ENCODE results near the gene TRAPPC10.

The TRAPPC10 gene

DNA sequence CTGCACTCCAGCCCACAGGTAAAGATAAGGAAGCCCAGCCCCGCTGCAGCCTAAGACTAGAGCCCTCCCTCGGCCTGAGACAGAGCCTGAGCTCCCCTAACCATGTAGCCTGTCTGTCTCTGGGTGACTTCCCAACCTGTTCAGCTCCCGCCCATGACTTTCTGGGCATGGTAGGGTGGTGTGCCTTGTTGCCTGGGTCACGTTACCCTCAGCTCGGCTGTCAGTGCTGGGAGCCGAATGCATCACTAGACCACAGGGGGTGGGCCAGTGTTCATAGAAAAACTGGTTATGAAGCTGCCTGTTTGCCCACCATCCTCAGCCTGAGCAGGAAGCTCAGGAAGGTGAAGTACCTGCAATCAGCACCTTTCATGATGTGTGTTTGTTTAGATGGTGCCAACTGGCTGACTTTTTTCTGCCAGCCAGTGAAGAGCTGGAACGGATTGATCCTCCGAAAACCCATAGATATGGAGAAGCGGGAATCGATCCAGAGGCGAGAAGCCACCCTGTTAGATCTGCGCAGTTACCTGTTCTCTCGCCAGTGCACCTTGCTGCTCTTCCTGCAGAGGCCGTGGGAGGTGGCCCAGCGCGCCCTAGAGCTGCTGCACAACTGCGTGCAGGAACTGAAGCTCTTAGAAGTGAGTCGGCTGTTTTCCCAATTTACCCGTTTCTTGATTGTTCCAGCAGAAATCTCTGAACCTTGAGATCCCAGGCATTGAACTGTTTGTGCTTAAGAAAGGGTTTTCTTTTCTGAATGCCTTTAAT is 51.2 kb downstream of the TRAPPC10 start:
- H3K9me3 ChIP-seq (ENCODE audit: control insufficient read depth, insufficient read depth, low read length) = no peaks in the 10 kb centered on the region
- no CpG with 5 or more reads among the region's 19 CpGs for WGBS (ENCODE audit: insufficient coverage, insufficient read length)
- peaks cover 8% of the 10 kb centered on the region for H3K36me3 ChIP-seq (ENCODE audit: control insufficient read depth, insufficient read depth, low read length)
- DNase-seq (ENCODE audit: low read depth, low spot score) = no peak
- no peaks in the 10 kb centered on the region for H3K27me3 ChIP-seq (ENCODE audit: control insufficient read depth, insufficient read depth, low read length)
- no peak overlapping the region for H3K27ac ChIP-seq (ENCODE audit: low read length)
- no peaks in the 10 kb centered on the region for H3K4me1 ChIP-seq (ENCODE audit: control insufficient read depth, insufficient read depth, low read length)
- no peak overlapping the region for H3K4me3 ChIP-seq (ENCODE audit: low read length)

GRCh38 chr21:44064852-44065403 is 52.8 kb downstream of the TRAPPC10 start:
- no peaks in the 10 kb centered on the region for H3K9me3 ChIP-seq (ENCODE audit: control insufficient read depth, insufficient read depth, low read length)
- H3K36me3 ChIP-seq (ENCODE audit: control insufficient read depth, insufficient read depth, low read length) = peaks cover 9% of the 10 kb centered on the region
- no CpG with 5 or more reads among the region's 13 CpGs for WGBS (ENCODE audit: insufficient coverage, insufficient read length)

DNA sequence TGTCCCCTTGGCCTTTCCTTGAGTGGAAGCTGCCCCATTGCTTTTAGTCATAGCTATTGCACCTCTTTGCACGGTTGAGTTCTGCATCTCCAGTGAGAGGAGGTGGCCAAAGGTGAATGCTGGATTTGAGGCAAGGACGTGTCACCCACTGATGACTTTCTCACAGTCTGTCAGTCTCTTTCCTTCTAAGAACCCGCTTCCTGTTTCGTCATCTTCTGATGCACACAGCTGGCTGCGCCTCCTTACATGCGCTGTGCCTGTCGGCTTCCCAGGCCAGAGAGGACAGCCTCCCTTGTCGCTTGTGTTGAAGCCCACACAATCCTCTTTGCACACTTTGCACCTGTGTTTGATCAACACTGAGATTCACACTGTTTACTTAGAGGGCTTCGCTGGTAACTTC is 53.3 kb downstream of the TRAPPC10 start:
- no CpG with 5 or more reads among the region's 9 CpGs for WGBS (ENCODE audit: insufficient coverage, insufficient read length)
- peaks cover 8% of the 10 kb centered on the region for H3K36me3 ChIP-seq (ENCODE audit: control insufficient read depth, insufficient read depth, low read length)
- no peaks in the 10 kb centered on the region for H3K4me1 ChIP-seq (ENCODE audit: control insufficient read depth, insufficient read depth, low read length)
- H3K9me3 ChIP-seq (ENCODE audit: control insufficient read depth, insufficient read depth, low read length) = no peaks in the 10 kb centered on the region
- no peak for DNase-seq (ENCODE audit: low read depth, low spot score)
- H3K27me3 ChIP-seq (ENCODE audit: control insufficient read depth, insufficient read depth, low read length) = no peaks in the 10 kb centered on the region
- H3K27ac ChIP-seq (ENCODE audit: low read length) = no peak overlapping the region
- no peak overlapping the region for H3K4me3 ChIP-seq (ENCODE audit: low read length)

More at GRCh38 chr21:44064852-44065403, 52.8 kb downstream of the TRAPPC10 start:
- Histone ChIP-seq H3K27ac (ENCODE audit: low read length) (no peak overlapping the region), H3K4me1 (ENCODE audit: control insufficient read depth, insufficient read depth, low read length) (no peaks in the 10 kb centered on the region), H3K27me3 (ENCODE audit: control insufficient read depth, insufficient read depth, low read length) (no peaks in the 10 kb centered on the region), H3K4me3 (ENCODE audit: low read length) (no peak overlapping the region)
- no peak for DNase-seq (ENCODE audit: low read depth, low spot score)

DNA sequence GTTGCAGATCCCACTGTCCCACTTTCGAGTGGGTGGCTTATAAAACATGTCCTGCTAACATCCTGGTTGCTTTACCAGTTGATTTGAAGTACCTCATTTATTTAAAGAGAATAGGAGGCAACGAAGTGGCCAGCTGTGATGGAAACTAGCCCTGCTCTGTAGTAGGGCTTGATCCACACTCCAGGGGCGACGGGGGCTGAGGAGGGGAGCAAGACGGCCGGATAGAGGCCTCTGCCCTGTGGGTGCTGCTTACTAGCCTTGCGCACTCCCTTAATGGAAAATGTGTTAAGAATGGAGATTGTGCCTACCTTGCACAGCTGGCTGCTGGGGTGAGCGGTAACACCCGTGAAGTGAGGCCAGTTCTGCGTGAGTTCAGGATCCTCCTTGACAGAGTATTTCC is 54.0 kb downstream of the TRAPPC10 start:
- no peaks in the 10 kb centered on the region for H3K27me3 ChIP-seq (ENCODE audit: control insufficient read depth, insufficient read depth, low read length)
- H3K4me3 ChIP-seq (ENCODE audit: low read length) = no peak overlapping the region
- DNase-seq (ENCODE audit: low read depth, low spot score) = no peak
- no peak overlapping the region for H3K27ac ChIP-seq (ENCODE audit: low read length)
- no CpG with 5 or more reads among the region's 10 CpGs for WGBS (ENCODE audit: insufficient coverage, insufficient read length)
- no peaks in the 10 kb centered on the region for H3K4me1 ChIP-seq (ENCODE audit: control insufficient read depth, insufficient read depth, low read length)
- H3K36me3 ChIP-seq (ENCODE audit: control insufficient read depth, insufficient read depth, low read length) = peaks cover 8% of the 10 kb centered on the region
- no peaks in the 10 kb centered on the region for H3K9me3 ChIP-seq (ENCODE audit: control insufficient read depth, insufficient read depth, low read length)

- Histone ChIP-seq H3K4me3 (ENCODE audit: low read length) (no peak overlapping the region), H3K27ac (ENCODE audit: low read length) (no peak overlapping the region), H3K9me3 (ENCODE audit: control insufficient read depth, insufficient read depth, low read length) (no peaks in the 10 kb centered on the region), H3K36me3 (ENCODE audit: control insufficient read depth, insufficient read depth, low read length) (peaks cover 8% of the 10 kb centered on the region), H3K4me1 (ENCODE audit: control insufficient read depth, insufficient read depth, low read length) (no peaks in the 10 kb centered on the region), H3K27me3 (ENCODE audit: control insufficient read depth, insufficient read depth, low read length) (no peaks in the 10 kb centered on the region)
- DNase-seq (ENCODE audit: low read depth, low spot score) = no peak
- WGBS (ENCODE audit: insufficient coverage, insufficient read length) = no CpG with 5 or more reads among the region's 15 CpGs
Observed at GRCh38 chr21:44067011-44067839, 55.1 kb downstream of the TRAPPC10 start.

DNA sequence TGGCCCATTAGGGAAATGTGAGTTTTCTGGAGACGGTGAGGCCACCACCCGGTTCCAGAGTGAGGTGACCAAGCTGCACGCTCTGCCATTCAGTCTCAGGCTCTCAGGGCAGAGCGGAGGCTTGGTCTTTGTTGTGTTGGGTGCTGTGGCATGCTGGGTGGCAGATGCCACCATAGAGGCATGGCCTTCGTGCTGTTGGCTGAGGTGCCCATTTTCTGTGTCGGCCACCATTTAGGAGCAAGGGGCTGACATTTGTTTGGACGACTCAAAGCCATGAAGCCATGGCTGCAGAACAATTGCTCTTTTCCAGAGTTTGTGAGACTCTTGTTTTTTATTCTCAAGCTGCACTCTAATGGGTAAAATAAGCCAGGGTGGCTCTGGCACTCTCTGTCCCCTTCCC is 58.3 kb downstream of the TRAPPC10 start:
- H3K36me3 ChIP-seq (ENCODE audit: control insufficient read depth, insufficient read depth, low read length) = peaks cover 8% of the 10 kb centered on the region
- no peak overlapping the region for H3K27ac ChIP-seq (ENCODE audit: low read length)
- DNase-seq (ENCODE audit: low read depth, low spot score) = no peak
- no peaks in the 10 kb centered on the region for H3K9me3 ChIP-seq (ENCODE audit: control insufficient read depth, insufficient read depth, low read length)
- H3K27me3 ChIP-seq (ENCODE audit: control insufficient read depth, insufficient read depth, low read length) = no peaks in the 10 kb centered on the region
- no peaks in the 10 kb centered on the region for H3K4me1 ChIP-seq (ENCODE audit: control insufficient read depth, insufficient read depth, low read length)
- no CpG with 5 or more reads among the region's 7 CpGs for WGBS (ENCODE audit: insufficient coverage, insufficient read length)
- H3K4me3 ChIP-seq (ENCODE audit: low read length) = no peak overlapping the region

DNA sequence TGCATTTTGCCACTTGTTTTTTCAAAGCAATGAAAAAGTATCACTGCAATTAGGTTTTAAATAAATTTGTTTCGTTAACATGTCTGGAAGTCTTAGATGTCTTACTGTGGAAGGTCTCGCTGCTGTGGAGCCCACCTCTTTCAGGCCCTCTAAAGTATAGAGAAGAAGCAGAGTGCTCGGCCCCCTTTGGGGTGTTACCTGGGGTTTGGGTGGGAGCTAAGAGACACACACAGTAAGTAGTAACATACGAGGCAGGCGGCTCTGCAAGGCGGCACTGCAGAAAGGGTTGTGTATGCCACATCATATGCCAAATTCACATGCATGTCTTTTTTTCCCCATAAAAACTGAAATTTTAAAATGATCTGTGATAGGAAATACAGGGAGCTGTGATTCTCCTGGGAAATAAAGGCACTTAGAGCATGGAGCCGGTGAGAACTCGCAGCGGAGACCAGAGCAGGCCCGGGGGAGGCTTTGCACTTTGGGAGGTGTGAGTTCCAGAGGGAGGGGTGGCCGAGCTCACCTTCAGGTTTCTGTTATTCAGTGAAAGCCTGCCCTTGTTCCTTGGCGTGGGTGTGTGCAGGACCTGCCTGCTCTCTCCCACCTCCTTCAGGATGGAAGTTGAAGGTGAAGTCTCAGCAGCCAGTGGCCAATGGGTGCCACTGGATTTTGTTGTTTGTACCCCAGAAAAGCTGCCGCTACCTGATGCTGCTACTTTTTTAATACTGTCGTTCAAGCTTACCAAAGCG is 59.4 kb downstream of the TRAPPC10 start:
- Histone ChIP-seq H3K9me3 (ENCODE audit: control insufficient read depth, insufficient read depth, low read length) (no peaks in the 10 kb centered on the region), H3K4me3 (ENCODE audit: low read length) (no peak overlapping the region), H3K27ac (ENCODE audit: low read length) (no peak overlapping the region), H3K27me3 (ENCODE audit: control insufficient read depth, insufficient read depth, low read length) (no peaks in the 10 kb centered on the region), H3K36me3 (ENCODE audit: control insufficient read depth, insufficient read depth, low read length) (peaks cover 8% of the 10 kb centered on the region), H3K4me1 (ENCODE audit: control insufficient read depth, insufficient read depth, low read length) (no peaks in the 10 kb centered on the region)
- no CpG with 5 or more reads among the region's 15 CpGs for WGBS (ENCODE audit: insufficient coverage, insufficient read length)
- DNase-seq (ENCODE audit: low read depth, low spot score) = no peak

- Histone ChIP-seq H3K4me3 (ENCODE audit: low read length) (no peak overlapping the region), H3K27ac (ENCODE audit: low read length) (no peak overlapping the region), H3K9me3 (ENCODE audit: control insufficient read depth, insufficient read depth, low read length) (no peaks in the 10 kb centered on the region), H3K27me3 (ENCODE audit: control insufficient read depth, insufficient read depth, low read length) (no peaks in the 10 kb centered on the region), H3K36me3 (ENCODE audit: control insufficient read depth, insufficient read depth, low read length) (peaks cover 8% of the 10 kb centered on the region), H3K4me1 (ENCODE audit: control insufficient read depth, insufficient read depth, low read length) (no peaks in the 10 kb centered on the region)
- DNase-seq (ENCODE audit: low read depth, low spot score) = no peak
- WGBS (ENCODE audit: insufficient coverage, insufficient read length) = no CpG with 5 or more reads among the region's 15 CpGs
Observed at GRCh38 chr21:44072111-44072510, 60.0 kb downstream of the TRAPPC10 start.

GRCh38 chr21:44074315-44074958 is 62.3 kb downstream of the TRAPPC10 start:
- no peaks in the 10 kb centered on the region for H3K9me3 ChIP-seq (ENCODE audit: control insufficient read depth, insufficient read depth, low read length)
- WGBS (ENCODE audit: insufficient coverage, insufficient read length) = no CpG with 5 or more reads among the region's 11 CpGs
- H3K27ac ChIP-seq (ENCODE audit: low read length) = no peak overlapping the region
- H3K4me3 ChIP-seq (ENCODE audit: low read length) = no peak overlapping the region
- H3K27me3 ChIP-seq (ENCODE audit: control insufficient read depth, insufficient read depth, low read length) = no peaks in the 10 kb centered on the region
- H3K36me3 ChIP-seq (ENCODE audit: control insufficient read depth, insufficient read depth, low read length) = peaks cover 7% of the 10 kb centered on the region
- no peak for DNase-seq (ENCODE audit: low read depth, low spot score)
- no peaks in the 10 kb centered on the region for H3K4me1 ChIP-seq (ENCODE audit: control insufficient read depth, insufficient read depth, low read length)

DNA sequence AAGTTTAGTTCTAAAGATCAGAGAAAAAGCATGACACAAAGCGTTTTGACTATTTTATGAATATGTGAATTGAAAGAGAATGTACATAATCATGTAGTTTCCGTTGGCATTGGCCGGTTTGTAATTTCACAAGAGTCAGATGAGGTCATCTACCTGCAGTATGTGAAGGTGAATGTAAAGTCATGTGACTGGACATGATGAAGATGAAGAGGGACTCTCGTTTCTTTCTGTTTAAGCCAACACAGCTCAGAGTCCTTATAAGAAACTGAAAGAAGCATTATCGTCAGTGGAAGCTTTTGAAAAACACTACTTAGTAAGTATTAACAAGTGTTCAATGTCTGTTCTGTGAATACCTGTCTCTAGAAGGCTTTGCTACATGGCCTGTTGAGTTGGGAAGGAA is 64.2 kb downstream of the TRAPPC10 start:
- no peaks in the 10 kb centered on the region for H3K27me3 ChIP-seq (ENCODE audit: control insufficient read depth, insufficient read depth, low read length)
- H3K27ac ChIP-seq (ENCODE audit: low read length) = no peak overlapping the region
- no peaks in the 10 kb centered on the region for H3K9me3 ChIP-seq (ENCODE audit: control insufficient read depth, insufficient read depth, low read length)
- no peak overlapping the region for H3K4me3 ChIP-seq (ENCODE audit: low read length)
- H3K36me3 ChIP-seq (ENCODE audit: control insufficient read depth, insufficient read depth, low read length) = peaks cover 8% of the 10 kb centered on the region
- 100% methylated on average over 1 of the region's 5 CpGs for WGBS (ENCODE audit: insufficient coverage, insufficient read length)
- no peak for DNase-seq (ENCODE audit: low read depth, low spot score)
- H3K4me1 ChIP-seq (ENCODE audit: control insufficient read depth, insufficient read depth, low read length) = no peaks in the 10 kb centered on the region

Measured in iPS DF 6.9 (cell line).